Activated gamma-delta T cell (primary cell): Measurements from ENCODE around the gene QSOX1.

Experiments used
- DNase-seq: peaks from one replicate; lab custom pipeline; 2025; lab: John Stamatoyannopoulos, UW

The QSOX1 gene

DNA sequence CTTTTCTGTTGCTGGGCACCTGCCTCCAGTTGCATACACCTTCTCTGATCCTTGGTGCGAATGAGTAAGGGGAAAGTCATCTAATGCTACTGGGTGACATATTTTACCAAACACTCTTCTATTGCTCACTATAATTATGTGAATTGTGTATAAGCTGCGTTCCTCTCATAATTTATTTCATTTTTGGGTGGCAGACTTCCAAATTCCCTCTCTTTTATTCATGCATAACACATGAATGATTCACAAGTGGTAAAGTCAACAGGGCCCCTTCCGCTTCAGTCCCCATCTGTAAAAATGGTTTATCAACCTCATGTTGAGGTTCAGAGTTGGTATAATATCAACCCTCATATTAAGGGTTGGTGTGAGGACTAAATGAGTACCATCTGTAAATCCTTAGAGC lies 3.2 kb upstream of the QSOX1 start:
- DNase-seq: no peak

DNA sequence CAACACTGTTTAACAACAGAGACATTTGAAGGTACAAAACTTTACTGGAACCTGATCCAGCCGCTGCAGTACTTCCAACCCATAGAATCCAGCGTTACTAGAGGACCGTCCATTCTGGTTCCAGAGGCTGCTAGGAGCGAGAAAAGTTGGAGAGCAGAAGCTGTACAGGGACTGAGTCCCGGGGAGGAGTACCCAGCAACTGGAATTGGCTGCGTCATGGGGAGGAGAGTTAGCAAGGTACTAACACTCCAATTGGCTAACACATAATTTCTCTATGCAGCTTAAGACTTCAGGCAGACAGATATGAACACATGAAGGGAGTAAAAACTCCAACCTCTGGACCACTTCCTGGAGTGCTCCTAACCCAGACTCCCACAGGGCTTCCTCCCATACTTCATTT lies 2.1 kb upstream of the QSOX1 start:
- DNase-seq: no peak

GRCh38 chr1:180153032-180153431 lies 1.6 kb upstream of the QSOX1 start:
- no peak for DNase-seq

DNA sequence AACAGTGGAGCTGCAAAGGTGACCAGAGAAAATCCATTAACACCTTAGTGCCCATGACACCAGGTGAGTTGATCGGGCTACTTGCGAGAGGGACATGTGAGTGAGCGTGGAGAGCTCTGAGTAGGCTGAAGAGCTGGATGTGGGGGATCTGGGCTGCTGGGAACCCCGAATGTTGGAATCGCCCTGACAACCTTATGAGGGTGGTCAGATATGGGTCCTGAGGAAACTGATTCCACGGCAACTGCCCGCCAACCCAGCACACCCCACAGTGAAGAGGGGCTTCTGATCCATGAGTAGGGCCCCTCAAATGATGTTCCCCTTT lies 705 bp upstream of the QSOX1 start:
- DNase-seq: no peak

- no peak for DNase-seq
Observed at GRCh38 chr1:180155182-180155682, 563 bp downstream of the QSOX1 start.

- DNase-seq: no peak
Observed at GRCh38 chr1:180156201-180156600, 1.5 kb downstream of the QSOX1 start.

- DNase-seq: no peak
Observed at GRCh38 chr1:180156631-180157091, 2.0 kb downstream of the QSOX1 start.

DNA sequence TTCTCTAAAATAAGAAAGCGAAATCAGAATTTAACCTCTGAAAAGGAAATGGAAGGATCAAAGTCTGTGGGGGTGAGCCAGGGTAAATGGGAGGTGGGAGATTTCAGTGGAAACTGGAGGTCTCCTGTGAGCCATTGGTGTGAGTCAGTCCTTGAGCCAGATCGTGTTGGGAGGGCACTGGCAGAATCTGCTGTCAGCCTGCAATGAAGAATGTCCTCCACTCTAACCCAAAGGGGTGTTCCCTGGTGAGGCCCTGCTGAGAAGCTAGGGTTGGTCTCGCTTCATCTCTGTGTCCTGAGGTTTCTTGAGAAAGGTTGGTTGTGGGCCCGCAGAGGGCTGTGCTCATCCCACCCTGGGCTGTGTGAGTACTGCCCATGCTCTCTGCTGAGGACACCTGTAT lies 2.4 kb downstream of the QSOX1 start:
- DNase-seq: no peak

DNA sequence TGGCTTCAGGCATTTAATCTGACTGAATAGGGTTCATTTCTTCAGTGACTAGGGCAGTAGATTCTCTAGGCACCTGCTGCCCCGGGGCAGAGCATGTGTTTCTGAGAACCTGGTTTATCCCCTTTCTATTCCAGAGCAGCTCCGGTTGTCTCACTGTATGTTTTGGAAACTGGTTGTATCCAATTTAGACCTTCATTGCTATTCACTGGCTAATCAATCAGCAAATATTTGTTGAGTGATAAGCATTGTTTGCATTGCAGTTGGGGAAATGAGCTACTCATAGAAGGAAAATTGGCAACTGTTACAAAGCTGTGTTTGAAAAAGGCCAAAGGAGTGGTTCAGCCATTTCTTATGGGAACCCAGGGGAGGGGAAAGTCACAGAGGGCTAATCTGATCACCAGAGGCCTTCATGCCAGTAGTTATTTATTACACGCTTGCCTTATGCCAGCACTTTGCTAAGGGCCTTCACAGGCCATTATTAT lies 2.9 kb downstream of the QSOX1 start:
- DNase-seq: no peak

DNA sequence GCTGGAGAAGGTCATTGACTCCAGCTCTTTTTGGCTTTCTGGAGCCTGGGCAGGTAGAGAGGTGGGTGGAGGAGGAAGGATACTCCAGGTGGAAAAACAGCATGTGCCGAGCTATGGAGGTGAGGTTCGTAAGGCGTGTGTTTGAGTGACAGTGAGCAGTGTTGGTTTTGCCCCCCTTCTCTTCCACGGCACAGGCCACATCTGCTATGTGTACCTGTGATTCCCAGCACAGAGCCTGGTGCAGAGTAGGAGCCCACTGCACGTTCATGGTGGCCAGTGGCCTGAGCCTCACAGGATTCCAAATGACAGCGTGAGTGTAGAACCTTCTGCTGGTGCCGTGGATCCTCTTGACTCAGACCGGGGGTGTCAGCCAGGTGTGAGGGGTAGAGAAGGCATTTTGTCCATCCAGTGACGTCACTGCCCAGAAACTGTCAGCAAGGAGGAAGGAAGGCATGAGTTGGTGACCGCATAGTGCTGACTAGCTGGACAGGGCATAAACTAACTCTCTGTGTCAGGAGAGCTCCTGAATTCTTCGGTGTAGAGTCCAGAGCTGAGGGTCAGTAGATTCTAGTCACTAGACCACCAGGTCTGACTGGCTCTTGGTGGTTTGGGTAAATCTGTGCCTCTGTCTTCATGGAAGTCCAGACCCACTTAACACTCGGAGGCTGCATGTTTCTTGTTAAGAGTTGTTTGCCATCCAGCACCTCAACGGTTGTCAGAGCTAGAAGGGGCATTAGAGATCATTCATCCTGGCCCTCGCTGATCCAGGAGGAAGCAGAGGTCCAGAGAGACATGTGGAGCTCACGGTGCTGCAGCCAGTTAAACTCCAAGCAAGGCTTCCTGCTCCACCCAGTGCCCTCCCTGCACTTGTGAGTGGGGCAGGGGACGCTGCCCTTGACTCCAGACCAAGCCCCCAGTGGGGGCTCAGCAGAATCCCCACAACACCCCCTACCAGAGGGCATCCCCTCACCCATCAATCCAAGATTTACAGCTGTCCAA lies 3.8 kb downstream of the QSOX1 start:
- DNase-seq: no peak

DNA sequence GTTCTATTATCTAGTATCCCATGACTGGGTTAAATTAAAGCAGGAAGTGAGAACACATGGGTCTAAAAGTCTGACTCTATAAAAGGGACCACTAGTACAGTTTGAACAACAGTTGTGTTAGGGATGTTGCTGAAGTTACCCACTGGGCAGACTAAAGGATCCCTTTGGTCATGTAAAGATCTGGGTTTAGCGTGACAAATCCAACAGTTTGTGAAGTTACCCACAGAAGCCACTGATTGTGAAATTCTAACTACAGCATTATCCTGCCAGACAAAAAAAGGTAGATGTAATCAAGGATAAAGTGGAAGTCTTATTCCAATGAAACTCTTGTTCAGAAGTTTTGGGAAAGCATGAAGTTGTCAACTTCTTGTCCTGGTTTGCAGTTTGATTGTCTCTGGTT lies 5.7 kb downstream of the QSOX1 start:
- no peak for DNase-seq

GRCh38 chr1:180163041-180163440 lies 8.4 kb downstream of the QSOX1 start:
- no peak for DNase-seq

DNA sequence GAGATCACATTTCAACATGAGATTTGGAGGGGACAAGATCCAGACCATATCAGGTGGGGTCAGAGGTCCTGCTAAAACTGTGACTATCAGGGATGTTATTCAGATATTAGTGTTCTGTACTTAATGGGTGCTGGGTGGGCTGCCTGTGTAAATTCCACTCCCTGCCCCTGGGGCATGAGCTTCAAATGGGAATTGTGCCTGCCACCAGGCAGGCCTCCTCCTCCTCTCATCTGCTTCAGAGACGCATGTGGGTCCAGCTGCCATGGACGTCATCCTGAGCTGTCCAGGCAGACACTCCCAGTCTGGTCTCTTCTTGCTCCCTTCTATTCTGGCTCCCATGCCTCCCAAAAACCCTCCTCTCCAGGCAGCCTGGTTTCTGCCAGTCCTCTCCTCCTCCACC lies 10.4 kb downstream of the QSOX1 start:
- no peak for DNase-seq

GRCh38 chr1:180165509-180166435 lies 11.1 kb downstream of the QSOX1 start:
- no peak for DNase-seq

DNA sequence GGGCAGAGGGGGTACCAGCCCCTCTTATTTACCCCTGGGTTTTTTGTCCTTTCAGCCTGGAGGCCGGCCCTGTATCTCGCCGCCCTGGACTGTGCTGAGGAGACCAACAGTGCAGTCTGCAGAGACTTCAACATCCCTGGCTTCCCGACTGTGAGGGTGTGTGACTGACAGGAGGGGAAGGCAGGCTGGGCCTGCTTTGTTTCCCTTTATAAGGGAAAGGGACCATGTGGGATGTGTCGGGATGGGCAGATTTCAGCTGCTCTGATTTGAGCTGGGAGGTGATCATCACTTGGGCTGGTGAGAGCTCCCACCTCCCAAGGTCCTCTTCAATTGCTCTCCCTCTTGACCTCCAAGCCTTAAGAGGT lies 11.7 kb downstream of the QSOX1 start:
- DNase-seq: no peak

GRCh38 chr1:180167021-180167701 lies 12.5 kb downstream of the QSOX1 start:
- no peak for DNase-seq

DNA sequence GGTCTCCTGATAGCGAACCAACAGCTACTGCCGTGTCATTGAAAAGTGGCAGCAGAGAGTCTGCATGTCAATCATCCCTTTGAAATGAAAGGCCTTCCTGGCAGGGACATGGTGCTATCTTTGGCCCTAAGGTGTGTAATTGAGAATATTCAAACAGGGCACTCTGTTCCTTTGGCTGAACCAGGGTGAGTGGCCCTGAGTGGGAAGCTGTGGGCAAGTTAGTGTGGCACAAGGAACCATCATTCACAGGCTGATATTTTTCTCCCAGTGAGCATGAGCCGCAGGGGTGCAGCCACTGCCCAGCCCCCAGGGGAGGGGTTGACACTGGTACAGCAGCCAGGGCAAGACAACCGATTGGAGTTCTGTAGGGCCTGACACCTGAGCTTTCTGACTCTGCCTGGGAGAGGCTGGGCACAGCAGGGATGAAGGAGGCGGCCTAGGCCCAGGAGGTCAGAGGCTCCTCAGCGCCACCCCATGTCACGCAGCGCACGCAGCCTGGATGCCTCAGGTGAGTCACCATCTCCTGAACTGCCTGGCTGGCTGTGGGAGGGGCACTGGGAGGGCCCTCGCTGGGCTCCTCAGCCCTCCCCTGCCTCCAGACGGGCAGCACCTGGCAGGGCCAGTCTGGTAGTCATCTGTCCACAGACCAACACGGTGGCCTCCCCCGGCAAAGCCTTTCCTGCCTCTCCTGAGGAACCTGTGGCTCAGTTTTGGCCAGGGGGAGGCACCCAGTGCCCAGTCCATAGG lies 13.2 kb downstream of the QSOX1 start:
- no peak for DNase-seq

DNA sequence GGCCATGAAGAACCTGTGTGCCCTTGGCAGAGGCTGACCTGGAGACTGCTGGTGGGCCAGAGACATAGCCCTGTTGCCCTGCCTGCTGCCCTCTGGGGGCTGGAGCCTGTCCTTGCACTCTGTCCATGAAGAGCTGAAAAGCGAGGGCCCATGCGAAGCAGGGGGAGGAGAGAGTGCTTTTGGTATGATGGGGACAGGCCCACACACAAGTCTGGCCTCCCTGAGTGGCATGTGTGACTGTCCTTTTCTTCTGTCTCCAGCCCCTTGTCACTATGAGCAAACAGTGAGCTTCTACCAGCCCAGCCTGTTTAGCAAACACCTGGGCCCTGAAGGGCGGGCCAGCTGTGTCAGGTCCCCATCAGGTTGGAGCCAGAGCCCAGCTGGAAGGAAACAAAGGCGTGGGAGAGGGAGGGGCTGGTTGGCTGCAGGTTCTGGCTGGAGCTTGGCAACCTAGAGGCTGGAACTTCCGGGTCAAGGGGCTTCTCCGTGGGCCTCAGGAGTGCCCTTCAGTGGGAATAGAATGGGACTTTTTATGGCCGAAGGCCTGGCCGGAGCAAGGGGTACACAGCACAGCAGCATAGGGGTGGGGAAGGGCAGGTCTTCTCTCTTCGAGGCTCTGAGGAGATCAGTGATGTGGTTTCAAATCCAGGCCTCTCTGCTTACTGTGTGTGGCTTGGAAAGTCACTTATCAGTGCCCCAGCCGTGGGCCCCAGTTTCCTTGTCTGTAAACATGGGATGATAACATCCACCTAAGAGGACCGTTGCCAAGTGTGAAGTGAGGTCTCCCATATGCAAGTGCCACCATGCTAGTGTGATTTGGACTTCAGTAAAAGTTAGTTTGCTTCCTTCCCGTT lies 14.3 kb downstream of the QSOX1 start:
- no peak for DNase-seq

- DNase-seq: no peak
Observed at GRCh38 chr1:180169640-180170195, 15.0 kb downstream of the QSOX1 start.
